ENCODE measurements around the gene AREL1. TPM values are rescaled to one million over a fixed set of nuclear protein-coding genes. Genes with fewer than 3 reads are reported as not detected.

The AREL1 gene
- total and polyA plus RNA-seq, 3 donors from 2014 or later, result 47.7 to 69.9 (median 58.8) TPM

Small RNA genes within 50 kb of the gene (small RNA-seq; reads per million reads assigned to genes)
- gene RF00409, result 0 reads per million in 2 donors

Other genes with a start within 250 kb of the AREL1 start
- gene NPC2, start 219.8 kb downstream of the AREL1 start, total RNA-seq, result 100 to 1,000 TPM; 393 to 628 TPM
- 291 TPM for gene NPC2, start 219.8 kb downstream of the AREL1 start, polyA plus RNA-seq (ENCODE audit: insufficient read depth, low read depth, low replicate concordance)
- 10 to 100 TPM; 22.5 to 27.6 TPM for gene ISCA2, start 219.3 kb downstream of the AREL1 start, total RNA-seq
- gene ISCA2, start 219.3 kb downstream of the AREL1 start, polyA plus RNA-seq (ENCODE audit: insufficient read depth, low read depth, low replicate concordance), result 30.3 TPM
- 10 to 100 TPM; 19.6 to 45.3 TPM for gene LTBP2, start 100.8 kb downstream of the AREL1 start, total RNA-seq
- 23.3 TPM for gene LTBP2, start 100.8 kb downstream of the AREL1 start, polyA plus RNA-seq (ENCODE audit: insufficient read depth, low read depth, low replicate concordance)
- gene FCF1, start 64 bp upstream of the AREL1 start, total RNA-seq, result 10 to 100 TPM; 29.9 to 30.9 TPM
- 43.5 TPM for gene FCF1, start 64 bp upstream of the AREL1 start, polyA plus RNA-seq (ENCODE audit: insufficient read depth, low read depth, low replicate concordance)
- gene YLPM1, start 50.2 kb upstream of the AREL1 start, total RNA-seq, result 100 to 1,000 TPM in 1 of 2 donors, 10 to 100 TPM in 1; 99.9 to 124 TPM
- 83.2 TPM for gene YLPM1, start 50.2 kb upstream of the AREL1 start, polyA plus RNA-seq (ENCODE audit: insufficient read depth, low read depth, low replicate concordance)
- gene PROX2, start 163.1 kb upstream of the AREL1 start, total RNA-seq, result under 1 TPM; 0.06 to 0.08 TPM
- 0.08 TPM for gene PROX2, start 163.1 kb upstream of the AREL1 start, polyA plus RNA-seq (ENCODE audit: insufficient read depth, low read depth, low replicate concordance)
- gene DLST, start 168.8 kb upstream of the AREL1 start, total RNA-seq, result 10 to 100 TPM; 82.0 to 98.1 TPM
- 82.8 TPM for gene DLST, start 168.8 kb upstream of the AREL1 start, polyA plus RNA-seq (ENCODE audit: insufficient read depth, low read depth, low replicate concordance)
- gene RPS6KL1, start 210.2 kb upstream of the AREL1 start, total RNA-seq, result 10 to 100 TPM; 22.5 to 22.9 TPM
- 41.8 TPM for gene RPS6KL1, start 210.2 kb upstream of the AREL1 start, polyA plus RNA-seq (ENCODE audit: insufficient read depth, low read depth, low replicate concordance)
- 10 to 100 TPM in 1 of 2 donors, 1 to 10 TPM in 1; 6.5 to 11.5 TPM for gene PGF, start 242.5 kb upstream of the AREL1 start, total RNA-seq
- gene PGF, start 242.5 kb upstream of the AREL1 start, polyA plus RNA-seq (ENCODE audit: insufficient read depth, low read depth, low replicate concordance), result 5.4 TPM

Measured in testis (tissue), 3 donors.